Liver (tissue), 9 donors: ENCODE data around the gene ANO8. TPM values are rescaled to one million over a fixed set of nuclear protein-coding genes. Genes with fewer than 3 reads are reported as not detected.

ENCODE experiments used
- DNase-seq: peaks from one replicate; pipeline ENCODE4 v3.0.0-alpha.2; 2017; ENCODE audit warnings: low spot score
- H3K27ac ChIP-seq, 2 donors: one replicate each; pipeline ENCODE4 v1.7.0; 2013; ENCODE audit warnings: inconsistent platforms in 2 of 2, low read length in 2 of 2, control low read depth in 1 of 2, low read depth in 1 of 2, mild to moderate bottlenecking in 1 of 2
- H3K27me3 ChIP-seq, 4 donors: one replicate each; pipeline versions ENCODE4 v1.6.1 to v1.7.0; 2013; ENCODE audit warnings: low read length in 3 of 4, inconsistent platforms in 1 of 4, mild to moderate bottlenecking in 1 of 4, moderate library complexity in 1 of 4; ENCODE audit not compliant: control insufficient read depth in 4 of 4, insufficient read depth in 4 of 4
- H3K36me3 ChIP-seq, 4 donors: one replicate each; pipeline versions ENCODE4 v1.6.1 to v1.7.0; 2013; ENCODE audit warnings: low read length in 3 of 4, mild to moderate bottlenecking in 3 of 4, low read depth in 1 of 4, moderate library complexity in 1 of 4; ENCODE audit not compliant: control insufficient read depth in 4 of 4, insufficient read depth in 3 of 4
- H3K4me1 ChIP-seq, 4 donors: one replicate each; pipeline versions ENCODE4 v1.6.1 to v1.7.0; 2013; ENCODE audit warnings: low read length in 3 of 4, mild to moderate bottlenecking in 3 of 4, moderate library complexity in 1 of 4; ENCODE audit not compliant: control insufficient read depth in 4 of 4, insufficient read depth in 4 of 4
- H3K4me3 ChIP-seq, 3 donors: one replicate each; pipeline versions ENCODE4 v1.6.1 to v1.7.0; 2013; ENCODE audit warnings: low read length in 3 of 3, control low read depth in 1 of 3, low read depth in 1 of 3, mild to moderate bottlenecking in 1 of 3
- H3K9ac ChIP-seq, 2 donors: one replicate each; pipeline ENCODE4 v1.7.0; 2013; ENCODE audit warnings: low read length in 2 of 2, mild to moderate bottlenecking in 2 of 2, moderate library complexity in 2 of 2, control low read depth in 1 of 2, low read depth in 1 of 2
- H3K9me3 ChIP-seq, 4 donors: one replicate each; pipeline versions ENCODE4 v1.6.1 to v1.7.0; 2013; ENCODE audit warnings: low read length in 3 of 4; ENCODE audit not compliant: control insufficient read depth in 4 of 4
- EGR1 ChIP-seq, 2 donors: IDR thresholded peaks; 2 replicates each; pipeline ENCODE4 v1.6.1; 2016 to 2018; ENCODE audit warnings: antibody characterized with exemption in 2 of 2, low read depth in 2 of 2
- GABPA ChIP-seq, 2 donors: IDR thresholded peaks in 1 of 2; conservative IDR thresholded peaks in 1 of 2; 2 replicates each; pipeline ENCODE4 v1.6.1; 2016; ENCODE audit warnings: antibody characterized with exemption in 2 of 2, mild to moderate bottlenecking in 1 of 2, moderate library complexity in 1 of 2
- HNF4A ChIP-seq, 2 donors: conservative IDR thresholded peaks; 2 replicates each; pipeline ENCODE4 v1.6.1; 2016; ENCODE audit warnings: antibody characterized with exemption in 2 of 2, mild to moderate bottlenecking in 2 of 2
- HNF4G ChIP-seq: IDR thresholded peaks from 2 replicates; pipeline ENCODE4 v1.6.1; 2016; ENCODE audit warnings: antibody characterized with exemption
- JUND ChIP-seq, 2 donors: IDR thresholded peaks; 2 replicates each; pipeline ENCODE4 v1.6.1; 2016; ENCODE audit warnings: antibody characterized with exemption in 2 of 2
- NR2F2 ChIP-seq: IDR thresholded peaks from 2 replicates; pipeline ENCODE4 v1.6.1; 2016; ENCODE audit warnings: antibody characterized with exemption
- RAD21 ChIP-seq, 2 donors: IDR thresholded peaks; 2 replicates each; pipeline ENCODE4 v1.6.1; 2016; ENCODE audit warnings: antibody characterized with exemption in 2 of 2, mild to moderate bottlenecking in 2 of 2
- RXRA ChIP-seq, 2 donors: IDR thresholded peaks; 2 replicates each; pipeline ENCODE4 v1.6.1; 2017 to 2018; ENCODE audit warnings: antibody characterized with exemption in 2 of 2, mild to moderate bottlenecking in 1 of 2
- SP1 ChIP-seq: IDR thresholded peaks from 2 replicates; pipeline ENCODE4 v1.6.1; 2018; ENCODE audit warnings: antibody characterized with exemption, mild to moderate bottlenecking
- TAF1 ChIP-seq: conservative IDR thresholded peaks from 2 replicates; pipeline ENCODE4 v1.6.1; 2016; ENCODE audit warnings: antibody characterized with exemption, mild to moderate bottlenecking
- YY1 ChIP-seq: IDR thresholded peaks from 2 replicates; pipeline ENCODE4 v1.6.1; 2016; ENCODE audit warnings: antibody characterized with exemption, mild to moderate bottlenecking
- WGBS: extraction: QIAGEN DNeasy Blood & Tissue Kit; methylation state at CpG from one replicate; pipeline ENCODE4 v1.1.7; 2013; 5-methylcytosine and 5-hydroxymethylcytosine counted together
- polyA plus RNA-seq, 2 donors: library from polyadenylated mRNA; stranded (reverse) in 1 of 2; unstranded in 1 of 2; fragments of 200-250 nt in 1 of 2; fragments of >200 nt in 1 of 2; fragmentation: Nextera tagmentation in 1 of 2; extraction: Ambion mirVana in 1 of 2; gene quantifications; one replicate each; pipeline versions ENCODE4 v1.2.1 to v1.2.3, GENCODE V29; 2013 to 2015
- total RNA-seq, 2 donors: library from RNA; depleted of rRNA; stranded (reverse); fragments of >200 nt; gene quantifications; one replicate each; pipeline ENCODE4 v1.2.3, GENCODE V29; 2014
- TF ChIP-seq, protein P1 (sequence below): IDR thresholded peaks from 2 replicates; pipeline ENCODE4 v1.6.1; 2016; ENCODE audit warnings: antibody characterized with exemption
- TF ChIP-seq, protein P2 (sequence below): fragments of 150-350 bp; IDR thresholded peaks from 2 replicates; pipeline ENCODE4 v1.5.1; 2017; ENCODE audit warnings: improper control_type of control experiment, low read depth, low read length; ENCODE audit not compliant: missing input control
- TF ChIP-seq, protein P3 (sequence below): IDR thresholded peaks from 2 replicates; pipeline ENCODE4 v1.6.1; 2016; ENCODE audit warnings: antibody characterized with exemption
- donor health status: healthy.
- donor health status: healthy.
- donor health status: healthy.
- donor health status: healthy.
- donor health status: healthy.

The ANO8 gene, protein sequence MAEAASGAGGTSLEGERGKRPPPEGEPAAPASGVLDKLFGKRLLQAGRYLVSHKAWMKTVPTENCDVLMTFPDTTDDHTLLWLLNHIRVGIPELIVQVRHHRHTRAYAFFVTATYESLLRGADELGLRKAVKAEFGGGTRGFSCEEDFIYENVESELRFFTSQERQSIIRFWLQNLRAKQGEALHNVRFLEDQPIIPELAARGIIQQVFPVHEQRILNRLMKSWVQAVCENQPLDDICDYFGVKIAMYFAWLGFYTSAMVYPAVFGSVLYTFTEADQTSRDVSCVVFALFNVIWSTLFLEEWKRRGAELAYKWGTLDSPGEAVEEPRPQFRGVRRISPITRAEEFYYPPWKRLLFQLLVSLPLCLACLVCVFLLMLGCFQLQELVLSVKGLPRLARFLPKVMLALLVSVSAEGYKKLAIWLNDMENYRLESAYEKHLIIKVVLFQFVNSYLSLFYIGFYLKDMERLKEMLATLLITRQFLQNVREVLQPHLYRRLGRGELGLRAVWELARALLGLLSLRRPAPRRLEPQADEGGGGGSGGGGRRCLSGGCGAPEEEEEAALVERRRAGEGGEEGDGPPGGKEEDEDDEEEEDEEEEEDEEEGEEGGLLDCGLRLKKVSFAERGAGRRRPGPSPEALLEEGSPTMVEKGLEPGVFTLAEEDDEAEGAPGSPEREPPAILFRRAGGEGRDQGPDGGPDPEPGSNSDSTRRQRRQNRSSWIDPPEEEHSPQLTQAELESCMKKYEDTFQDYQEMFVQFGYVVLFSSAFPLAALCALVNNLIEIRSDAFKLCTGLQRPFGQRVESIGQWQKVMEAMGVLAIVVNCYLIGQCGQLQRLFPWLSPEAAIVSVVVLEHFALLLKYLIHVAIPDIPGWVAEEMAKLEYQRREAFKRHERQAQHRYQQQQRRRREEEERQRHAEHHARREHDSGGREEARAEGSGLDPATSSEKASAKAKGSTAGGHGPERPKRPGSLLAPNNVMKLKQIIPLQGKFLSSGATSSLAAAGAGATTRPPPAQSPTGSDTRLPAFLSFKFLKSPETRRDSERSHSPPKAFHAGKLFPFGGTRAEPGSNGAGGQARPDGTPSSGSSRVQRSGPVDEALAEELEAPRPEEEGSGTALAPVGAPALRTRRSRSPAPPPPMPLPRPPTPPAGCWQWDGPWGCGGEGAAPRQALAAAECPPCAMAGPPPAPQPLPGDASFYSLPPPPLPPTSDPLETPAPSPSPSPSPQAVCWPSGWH
- total RNA-seq (1 to 10 TPM; 1.8 to 5.8 TPM), polyA plus RNA-seq (1 to 10 TPM in 1 of 2 donors, under 1 TPM in 1; 0.75 to 2.3 TPM)

DNA sequence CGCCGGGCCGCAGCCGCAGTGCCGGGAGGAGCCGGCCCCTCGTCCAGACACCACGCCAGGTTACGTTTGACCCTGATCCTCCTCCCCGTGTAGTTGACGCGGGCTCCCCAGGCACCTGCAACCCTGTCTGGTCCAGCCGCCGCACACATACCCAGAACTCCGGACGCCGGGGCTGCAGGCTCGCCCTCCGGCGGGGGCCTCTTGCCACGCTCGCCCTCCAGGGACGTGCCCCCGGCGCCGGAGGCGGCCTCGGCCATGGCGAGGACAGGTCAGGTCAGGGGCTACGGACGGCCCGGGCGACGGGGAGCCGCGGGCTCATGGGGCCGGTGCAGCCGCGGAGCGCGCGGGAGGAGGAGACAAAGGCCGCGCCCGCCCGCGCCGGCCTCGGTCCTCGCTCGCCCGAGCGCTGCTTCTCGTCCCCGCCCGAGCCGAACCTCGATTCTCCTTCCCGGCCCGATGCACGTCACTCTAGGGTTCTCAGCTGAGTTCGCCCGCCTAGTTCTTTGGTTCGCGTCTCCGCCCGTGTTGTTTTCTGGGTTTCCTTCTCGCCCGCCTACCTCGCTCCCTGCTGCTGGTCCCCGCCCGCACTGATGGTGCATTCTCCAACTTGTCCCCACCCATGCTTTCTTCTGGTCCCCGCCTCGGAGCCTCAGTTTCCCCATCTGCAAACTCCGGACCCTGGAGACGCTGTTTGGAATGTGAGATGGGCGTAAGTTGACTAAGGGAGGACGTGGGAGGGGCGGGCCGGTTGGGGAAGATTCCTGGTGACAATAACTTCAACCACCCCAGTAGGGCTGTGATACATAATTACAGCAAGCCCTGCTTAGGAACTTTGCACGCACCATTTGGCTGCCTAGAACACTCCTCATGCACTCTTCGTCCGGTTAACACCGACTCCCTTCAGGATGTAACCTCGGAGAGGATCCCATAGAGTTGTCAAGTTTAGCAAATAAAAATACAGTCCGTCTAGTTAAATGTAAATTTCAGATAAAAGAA is at the start of gene ANO8:
TSS of gene ANO8 (minus strand) at position 442 of the 996 bp plus-strand sequence. CDS start at position 257, 185 bp downstream.
- peak; percentile 62 for TF ChIP-seq SP1
- peak; percentile 25 to 40 for TF ChIP-seq RXRA (IDR thresholded peaks at IDR 0.05)
- TF ChIP-seq YY1 = peak; percentile 54
- TF ChIP-seq GABPA (IDR thresholded peaks at IDR 0.05 in 1 of 2, conservative IDR thresholded peaks at IDR 0.05 in 1 of 2) = peak in 1 of 2 donors; percentile 36
- TF ChIP-seq RAD21 (IDR thresholded peaks at IDR 0.05) = peak in 1 of 2 donors; percentile 29
- no peak for TF ChIP-seq EGR1 (IDR thresholded peaks at IDR 0.05; ENCODE audit: low read depth in 2 of 2)
- no peak for TF ChIP-seq TAF1
- WGBS = 2% methylated on average over 86 of the region's 86 CpGs
- H3K36me3 ChIP-seq = no peaks in the 10 kb centered on the region
- H3K9ac ChIP-seq = peak within 1 kb of the TSS in 1 of 2 donors; percentile 56
- no peaks in the 10 kb centered on the region for H3K27me3 ChIP-seq
- peak; percentile 94 for DNase-seq
- H3K4me3 ChIP-seq = peak within 1 kb of the TSS; percentile 49 to 71 (median 63)
- H3K4me1 ChIP-seq = peaks cover 8 to 34% (median 25%) of the 10 kb centered on the region in 4 donors
- no peak within 1 kb of the TSS for H3K27ac ChIP-seq
- no peaks in the 10 kb centered on the region for H3K9me3 ChIP-seq

DNA sequence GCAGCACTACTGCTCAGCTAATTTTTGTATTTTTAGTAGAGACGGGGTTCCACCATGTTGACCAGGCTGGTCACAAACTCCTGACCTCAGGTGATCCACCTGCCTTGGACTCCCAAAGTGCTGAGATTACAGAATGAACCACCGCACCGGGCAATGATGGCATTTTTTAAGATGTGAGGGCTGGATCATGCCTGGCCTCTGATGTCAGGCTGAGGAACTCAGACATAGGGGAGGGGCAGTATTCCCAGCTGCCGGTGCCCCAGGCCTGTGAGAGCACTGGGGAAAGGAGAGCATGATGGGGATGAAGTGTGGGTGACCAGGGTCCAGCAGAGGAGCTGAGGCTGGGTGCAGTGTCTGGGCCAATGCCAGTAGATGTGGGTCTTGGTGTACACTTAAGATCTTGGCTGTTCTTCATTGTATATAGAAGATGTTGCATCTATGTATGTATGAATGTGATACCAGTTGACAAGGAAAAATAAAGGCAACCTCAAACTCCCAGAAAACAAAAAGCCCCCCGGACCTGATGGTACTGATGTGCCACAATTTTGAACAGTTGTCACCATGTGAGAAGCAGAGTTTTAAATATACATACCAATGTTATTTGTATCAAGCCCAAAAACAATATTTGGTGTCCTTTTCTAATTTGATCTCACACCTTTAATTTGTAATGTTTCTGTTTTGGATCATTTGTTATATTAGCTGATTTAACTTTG is 45.9 kb upstream of the ANO8 start:
- Histone ChIP-seq H3K4me1 (peaks cover 0 to 3% (median 0%) of the 10 kb centered on the region in 4 donors), H3K4me3 (no peak overlapping the region), H3K9ac (no peak overlapping the region), H3K9me3 (no peaks in the 10 kb centered on the region), H3K27me3 (no peaks in the 10 kb centered on the region), H3K36me3 (no peaks in the 10 kb centered on the region), H3K27ac (no peak overlapping the region)
- no peak for DNase-seq
- WGBS = 96% methylated on average over 5 of the region's 5 CpGs
- no peak for TF ChIP-seq RAD21 (IDR thresholded peaks at IDR 0.05)
- TF ChIP-seq, protein P1, sequence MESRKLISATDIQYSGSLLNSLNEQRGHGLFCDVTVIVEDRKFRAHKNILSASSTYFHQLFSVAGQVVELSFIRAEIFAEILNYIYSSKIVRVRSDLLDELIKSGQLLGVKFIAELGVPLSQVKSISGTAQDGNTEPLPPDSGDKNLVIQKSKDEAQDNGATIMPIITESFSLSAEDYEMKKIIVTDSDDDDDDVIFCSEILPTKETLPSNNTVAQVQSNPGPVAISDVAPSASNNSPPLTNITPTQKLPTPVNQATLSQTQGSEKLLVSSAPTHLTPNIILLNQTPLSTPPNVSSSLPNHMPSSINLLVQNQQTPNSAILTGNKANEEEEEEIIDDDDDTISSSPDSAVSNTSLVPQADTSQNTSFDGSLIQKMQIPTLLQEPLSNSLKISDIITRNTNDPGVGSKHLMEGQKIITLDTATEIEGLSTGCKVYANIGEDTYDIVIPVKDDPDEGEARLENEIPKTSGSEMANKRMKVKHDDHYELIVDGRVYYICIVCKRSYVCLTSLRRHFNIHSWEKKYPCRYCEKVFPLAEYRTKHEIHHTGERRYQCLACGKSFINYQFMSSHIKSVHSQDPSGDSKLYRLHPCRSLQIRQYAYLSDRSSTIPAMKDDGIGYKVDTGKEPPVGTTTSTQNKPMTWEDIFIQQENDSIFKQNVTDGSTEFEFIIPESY = no peak
- no peak for TF ChIP-seq YY1
- TF ChIP-seq HNF4G = no peak
- no peak for TF ChIP-seq RXRA (IDR thresholded peaks at IDR 0.05)
- no peak for TF ChIP-seq NR2F2
- TF ChIP-seq, protein P2, sequence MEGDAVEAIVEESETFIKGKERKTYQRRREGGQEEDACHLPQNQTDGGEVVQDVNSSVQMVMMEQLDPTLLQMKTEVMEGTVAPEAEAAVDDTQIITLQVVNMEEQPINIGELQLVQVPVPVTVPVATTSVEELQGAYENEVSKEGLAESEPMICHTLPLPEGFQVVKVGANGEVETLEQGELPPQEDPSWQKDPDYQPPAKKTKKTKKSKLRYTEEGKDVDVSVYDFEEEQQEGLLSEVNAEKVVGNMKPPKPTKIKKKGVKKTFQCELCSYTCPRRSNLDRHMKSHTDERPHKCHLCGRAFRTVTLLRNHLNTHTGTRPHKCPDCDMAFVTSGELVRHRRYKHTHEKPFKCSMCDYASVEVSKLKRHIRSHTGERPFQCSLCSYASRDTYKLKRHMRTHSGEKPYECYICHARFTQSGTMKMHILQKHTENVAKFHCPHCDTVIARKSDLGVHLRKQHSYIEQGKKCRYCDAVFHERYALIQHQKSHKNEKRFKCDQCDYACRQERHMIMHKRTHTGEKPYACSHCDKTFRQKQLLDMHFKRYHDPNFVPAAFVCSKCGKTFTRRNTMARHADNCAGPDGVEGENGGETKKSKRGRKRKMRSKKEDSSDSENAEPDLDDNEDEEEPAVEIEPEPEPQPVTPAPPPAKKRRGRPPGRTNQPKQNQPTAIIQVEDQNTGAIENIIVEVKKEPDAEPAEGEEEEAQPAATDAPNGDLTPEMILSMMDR = no peak
- no peak for TF ChIP-seq JUND (IDR thresholded peaks at IDR 0.05)
- TF ChIP-seq, protein P3, sequence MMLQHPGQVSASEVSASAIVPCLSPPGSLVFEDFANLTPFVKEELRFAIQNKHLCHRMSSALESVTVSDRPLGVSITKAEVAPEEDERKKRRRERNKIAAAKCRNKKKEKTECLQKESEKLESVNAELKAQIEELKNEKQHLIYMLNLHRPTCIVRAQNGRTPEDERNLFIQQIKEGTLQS = no peak
- TF ChIP-seq HNF4A (conservative IDR thresholded peaks at IDR 0.05) = no peak
- no peak for TF ChIP-seq EGR1 (IDR thresholded peaks at IDR 0.05; ENCODE audit: low read depth in 2 of 2)
- TF ChIP-seq TAF1 = no peak
